GM18508 (cell line): Measurements from ENCODE around the gene PXDC1.

Experiments used
- ATAC-seq: cut with Tn5 transposase; IDR thresholded peaks from one replicate; pipeline ENCODE4 v1.9.1; 2021; ENCODE audit warnings: moderate number of reproducible peaks; ENCODE audit not compliant: insufficient read depth, unreplicated experiment

Gene PXDC1

DNA sequence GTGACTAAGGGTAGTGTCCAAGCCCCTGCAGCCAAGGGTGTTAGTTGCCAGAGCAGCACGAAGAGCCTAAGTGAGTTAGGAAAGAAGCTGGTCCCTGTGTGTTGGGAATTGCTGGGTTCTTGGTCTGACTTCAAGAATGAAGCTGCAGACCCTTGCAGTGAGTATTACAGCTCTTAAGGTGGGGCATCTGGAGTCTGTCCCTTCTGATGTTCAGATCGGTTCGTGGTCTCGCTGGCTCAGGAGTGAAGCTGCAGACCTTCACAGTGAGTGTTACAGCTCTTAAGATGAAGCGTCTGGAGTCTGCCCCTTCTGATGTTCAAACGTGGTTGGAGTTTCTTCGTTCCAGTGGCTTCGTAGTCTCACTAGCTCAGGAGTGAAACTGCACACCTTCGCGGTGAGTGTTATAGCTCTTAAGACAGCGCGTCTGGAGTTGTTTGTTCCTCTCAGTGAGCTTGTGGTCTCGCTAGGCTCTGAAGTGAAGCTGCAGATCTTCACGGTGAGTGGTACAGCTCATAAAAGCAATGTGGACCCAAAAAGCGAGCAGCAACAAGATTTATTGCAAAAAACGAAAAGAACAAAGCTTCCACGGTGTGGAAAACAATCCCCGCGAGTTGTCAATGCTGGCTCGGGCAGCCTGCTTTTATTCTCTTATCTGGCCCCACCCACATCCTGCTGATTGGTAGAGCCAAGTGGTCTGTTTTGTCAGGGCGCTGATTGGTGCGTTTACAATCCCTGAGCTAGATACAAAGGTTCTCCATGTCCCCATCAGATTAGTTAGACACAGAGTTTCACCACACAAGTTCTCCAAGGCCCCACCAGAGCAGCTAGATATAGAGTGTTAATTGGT lies 31.8 kb downstream of the PXDC1 start:
- ATAC-seq = no peak

DNA sequence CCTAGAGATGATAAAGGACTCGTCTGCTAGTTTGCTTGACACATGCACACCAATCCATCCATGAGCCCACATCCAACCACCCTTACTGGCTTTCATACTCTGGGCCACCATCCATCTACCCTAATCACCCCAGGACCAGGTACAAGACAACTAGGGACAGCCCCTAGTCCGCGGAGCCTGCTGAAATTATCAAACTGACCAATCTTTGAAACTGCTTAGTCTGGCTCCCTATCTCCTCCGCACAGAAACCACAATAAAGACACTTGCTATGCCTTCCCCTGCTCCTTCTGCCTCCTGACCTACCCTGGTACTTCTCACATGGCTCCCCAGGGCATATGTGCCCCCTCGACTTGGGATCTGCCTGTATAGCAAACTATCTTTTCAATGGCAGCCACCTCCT lies 33.1 kb downstream of the PXDC1 start:
- no peak for ATAC-seq

DNA sequence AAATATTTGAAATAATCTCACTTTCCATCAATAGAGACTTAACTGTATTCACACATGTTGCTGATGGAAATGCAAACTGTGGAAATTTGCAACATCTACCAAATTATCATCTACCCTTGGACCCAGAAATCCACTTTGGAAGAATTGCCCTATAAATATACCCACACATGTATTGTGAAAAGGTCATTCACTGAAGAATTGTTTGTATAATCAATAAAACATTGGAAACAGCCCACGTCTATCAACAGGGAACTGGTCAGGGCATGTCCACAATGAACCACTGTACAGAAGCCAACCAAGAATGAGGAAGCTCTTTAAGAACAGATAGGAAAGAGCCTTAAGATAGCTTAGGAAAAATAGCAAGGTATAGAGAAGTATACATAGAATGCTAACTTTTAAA lies 36.2 kb downstream of the PXDC1 start:
- ATAC-seq = no peak

DNA sequence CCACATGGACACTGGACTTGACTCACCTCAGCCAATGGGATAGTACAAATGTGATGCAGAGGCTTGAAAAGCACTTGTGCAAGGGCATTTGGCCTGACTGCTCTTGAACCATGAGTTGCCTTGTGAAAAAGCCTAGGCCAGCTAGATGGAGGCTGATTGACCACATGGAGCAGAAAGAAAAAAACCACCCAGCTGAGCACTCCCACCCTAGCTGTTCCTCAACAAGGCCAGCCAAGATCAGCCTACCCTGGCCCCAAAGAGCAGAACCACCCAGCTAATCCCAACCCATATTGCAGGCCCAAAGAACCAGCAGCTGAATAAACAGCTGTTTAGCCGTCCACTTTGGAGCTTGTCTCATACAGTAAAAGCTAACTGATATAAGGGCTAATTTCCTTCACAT lies 36.7 kb downstream of the PXDC1 start:
- no peak for ATAC-seq

DNA sequence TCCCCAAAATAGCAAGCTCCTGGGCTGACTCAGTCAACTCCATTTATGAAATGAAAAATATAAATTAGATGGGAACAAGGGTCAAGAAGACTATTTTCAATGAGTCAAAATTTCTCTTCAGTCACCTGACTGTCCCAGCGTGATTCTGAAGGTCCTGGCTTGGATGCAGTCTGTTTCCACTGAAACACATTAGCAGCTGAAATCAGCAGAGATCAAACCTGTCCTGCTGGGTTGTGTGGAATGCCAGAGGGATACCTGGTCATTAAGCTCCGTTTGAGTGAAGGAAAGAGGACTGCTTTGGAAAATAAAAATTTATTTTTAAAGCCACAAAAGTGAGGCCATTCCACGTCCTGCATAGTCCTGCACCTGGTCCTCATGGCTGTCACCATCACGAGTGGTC lies 37.4 kb downstream of the PXDC1 start:
- ATAC-seq = no peak

DNA sequence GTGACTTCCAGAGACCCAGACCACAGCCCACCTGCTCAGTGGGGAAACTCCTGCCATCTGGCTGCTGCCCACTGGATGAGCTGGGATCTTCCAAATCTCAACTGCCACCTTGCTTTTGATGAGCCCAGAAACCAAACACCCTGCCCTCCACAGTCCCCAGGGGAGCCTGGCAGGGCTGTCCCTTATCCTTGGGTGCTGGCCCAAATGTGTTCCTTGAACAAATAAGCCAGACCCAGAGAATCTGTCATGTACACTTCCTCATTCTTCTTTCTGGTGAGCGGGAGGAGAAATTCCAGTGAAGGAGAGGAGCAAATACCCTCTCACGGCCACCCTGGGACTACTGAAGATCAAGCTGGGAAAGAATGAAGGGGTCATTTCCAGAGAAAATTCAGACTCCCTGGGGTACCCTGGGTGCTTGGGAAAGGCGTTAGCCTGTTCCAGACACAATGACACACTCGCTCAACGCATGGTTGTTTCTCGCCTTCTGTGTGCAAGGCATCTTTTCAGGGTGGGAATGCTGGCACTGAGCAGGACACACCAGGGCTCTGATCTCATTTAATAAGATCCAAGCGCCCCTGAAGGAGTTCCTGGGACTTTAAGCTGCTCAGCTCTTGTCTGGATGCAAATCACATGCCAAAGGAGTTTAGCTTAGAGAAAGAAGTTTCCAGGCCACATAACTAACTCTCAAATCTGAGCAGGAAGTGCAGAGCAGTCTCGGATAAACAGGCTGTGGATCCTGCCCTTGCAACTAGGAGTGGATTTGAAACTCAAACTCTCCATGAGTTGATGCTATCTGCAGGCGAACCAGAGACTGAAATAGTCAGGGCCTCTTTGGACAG lies 38.5 kb downstream of the PXDC1 start:
- no peak for ATAC-seq

DNA sequence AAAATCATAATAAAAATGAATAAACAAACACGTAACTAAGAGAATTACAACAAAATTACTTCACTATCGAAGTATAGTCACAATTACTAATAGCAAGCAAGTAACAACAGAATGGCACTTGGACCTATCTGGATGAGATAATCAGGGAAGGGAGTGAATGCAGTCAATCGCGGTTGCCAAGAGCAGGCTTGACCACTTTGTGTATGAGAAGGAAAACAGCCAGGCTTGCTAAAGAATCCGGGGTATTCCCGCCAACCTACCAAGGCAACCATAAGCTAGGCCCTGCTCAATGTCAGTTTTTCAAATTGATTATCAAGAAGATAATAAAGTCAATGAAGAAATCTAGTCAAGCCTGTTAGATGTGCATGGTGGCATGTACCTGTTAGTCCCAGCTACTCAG lies 39.7 kb downstream of the PXDC1 start:
- no peak for ATAC-seq

DNA sequence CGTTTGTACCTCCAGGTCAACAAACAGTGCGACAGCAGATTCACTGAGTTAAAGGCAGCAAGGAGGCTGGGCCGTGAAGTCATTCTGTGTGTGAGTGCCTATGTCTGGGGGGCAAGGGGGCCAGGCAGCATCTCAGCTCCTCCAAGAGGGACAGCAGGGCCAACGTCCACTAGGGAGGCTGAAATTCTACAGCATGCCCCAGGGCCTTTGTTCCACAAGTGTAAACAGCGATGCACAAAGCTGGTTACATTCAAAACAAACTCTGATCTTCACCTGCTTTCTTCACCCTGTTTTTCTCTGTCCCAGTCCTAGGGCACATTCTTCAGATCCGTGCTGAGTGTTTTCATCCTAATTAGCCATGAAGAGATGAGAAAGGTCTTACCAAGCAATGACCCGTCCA lies 41.1 kb downstream of the PXDC1 start:
- ATAC-seq = no peak

DNA sequence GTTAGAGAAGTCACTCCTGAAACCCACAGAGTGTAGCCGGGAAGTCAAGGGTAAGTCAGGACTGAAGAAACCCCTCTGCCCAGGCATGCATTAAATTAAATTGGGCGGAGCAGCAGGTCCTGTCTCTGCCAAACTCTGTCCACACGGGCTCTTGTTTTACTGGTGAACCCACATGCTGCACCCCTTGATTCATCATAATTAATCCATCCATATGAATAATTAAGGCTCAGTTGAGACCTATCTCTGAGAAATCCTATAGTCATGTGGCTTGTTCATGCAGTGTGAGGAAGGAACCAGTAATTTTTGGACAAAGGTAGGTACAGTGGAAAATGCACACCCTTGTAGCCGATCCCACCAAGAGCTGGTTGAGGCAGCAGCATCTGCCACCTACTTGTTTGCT lies 43.0 kb downstream of the PXDC1 start:
- ATAC-seq = no peak

DNA sequence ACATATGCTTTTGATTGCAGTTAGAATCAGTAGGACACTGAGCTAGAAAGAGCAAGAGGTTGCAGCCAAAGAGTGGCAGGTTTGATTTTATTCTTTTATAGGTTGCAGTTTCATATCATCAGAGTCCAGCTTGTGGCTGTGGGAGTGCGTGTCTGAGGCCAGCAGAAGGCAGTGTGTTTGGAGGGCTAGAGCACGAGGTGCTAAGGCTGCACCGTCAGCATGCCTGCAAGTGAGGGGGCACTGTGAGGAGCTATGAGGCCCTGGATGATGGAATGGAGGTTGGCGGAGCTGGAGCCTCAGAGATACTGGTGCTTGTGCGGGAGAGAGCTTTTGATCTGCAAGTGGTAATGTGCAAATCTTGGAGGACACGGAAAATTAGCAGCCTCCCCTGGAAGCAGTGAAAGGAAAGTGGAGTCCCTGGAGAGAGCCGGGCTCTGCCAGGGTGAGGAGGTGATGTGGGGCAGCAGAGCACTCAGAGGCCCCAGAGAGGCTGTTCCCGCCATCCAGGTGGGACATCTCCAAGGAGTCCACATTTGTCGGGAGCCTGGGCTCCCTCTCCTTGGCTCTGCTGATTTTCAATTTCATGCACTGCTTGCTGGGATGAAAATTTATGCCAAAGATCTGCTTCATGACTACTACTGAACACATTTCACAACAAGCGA lies 43.6 kb downstream of the PXDC1 start:
- no peak for ATAC-seq

DNA sequence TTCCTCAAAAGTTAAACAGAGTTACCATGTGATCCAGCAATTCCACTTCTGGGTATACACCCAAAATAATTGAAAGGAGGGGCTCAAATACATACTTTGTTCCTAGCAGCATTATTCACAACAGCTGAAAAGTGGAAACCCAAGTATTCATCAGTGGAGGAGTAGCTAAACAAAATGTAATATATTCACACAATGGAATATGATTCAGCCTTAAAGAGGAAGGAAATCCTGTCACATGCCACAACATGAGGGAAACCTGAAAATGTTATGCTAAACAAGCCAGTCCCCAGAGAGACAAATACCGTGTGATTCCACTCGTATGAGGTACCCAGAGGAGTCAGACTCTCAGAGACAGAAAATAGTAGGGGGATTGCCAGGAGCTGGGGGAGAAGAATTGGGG lies 44.5 kb downstream of the PXDC1 start:
- ATAC-seq = no peak

DNA sequence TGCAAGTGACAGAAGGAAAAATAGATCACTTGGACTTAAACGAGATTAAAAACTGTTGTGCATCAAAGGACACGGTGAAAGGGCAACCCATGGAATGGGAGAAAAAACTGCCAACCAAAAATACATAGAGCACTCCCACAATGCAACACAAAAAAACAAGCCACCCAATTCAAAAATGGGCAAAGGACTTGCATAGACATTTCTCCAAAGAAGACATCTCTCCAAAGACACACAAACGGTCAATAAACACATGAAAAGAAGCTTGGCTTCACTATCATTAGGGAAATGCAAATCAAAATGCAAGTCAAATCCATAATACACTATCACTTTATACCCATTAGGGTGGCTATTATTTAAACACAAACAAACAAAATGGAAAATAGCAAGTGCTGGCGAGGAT lies 45.0 kb downstream of the PXDC1 start:
- no peak for ATAC-seq

DNA sequence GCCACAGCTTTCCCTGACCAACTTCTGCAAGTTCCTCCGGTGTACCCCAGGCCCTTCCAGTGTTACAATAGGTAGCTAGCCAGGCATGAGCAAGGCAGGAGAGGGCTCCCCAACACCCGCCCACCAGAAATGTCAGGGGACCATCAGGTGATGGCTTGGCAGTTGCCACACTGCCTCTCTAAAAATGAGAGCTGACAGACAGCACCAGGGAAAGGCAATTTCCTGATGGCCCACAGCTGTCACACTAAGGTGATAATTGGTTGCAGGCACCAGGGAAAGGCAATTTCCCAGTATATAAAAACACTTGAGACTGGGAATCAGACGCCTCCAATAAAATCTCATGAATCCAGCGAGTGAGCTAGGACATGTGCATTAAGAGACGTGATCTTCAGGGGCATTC lies 49.9 kb downstream of the PXDC1 start:
- ATAC-seq = no peak

DNA sequence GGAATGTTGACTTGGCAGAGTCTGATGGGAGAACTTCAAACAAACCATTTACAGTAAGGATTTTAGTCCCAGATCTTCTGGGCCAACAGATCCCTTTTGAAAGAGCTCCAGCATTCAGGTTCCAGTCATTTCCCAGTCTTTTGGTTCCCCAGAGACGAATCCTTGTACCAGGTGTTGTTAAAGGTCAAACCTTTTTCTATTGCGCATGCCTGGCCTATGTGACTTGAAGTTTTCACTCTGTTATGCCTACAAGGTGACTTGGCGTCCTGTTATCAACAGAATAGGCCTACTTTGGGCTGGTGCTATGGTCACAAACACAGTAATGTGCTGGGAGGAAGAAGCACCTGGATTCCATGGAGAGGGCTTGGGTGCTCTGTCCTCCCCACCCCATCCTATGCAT lies 52.3 kb downstream of the PXDC1 start:
- no peak for ATAC-seq

DNA sequence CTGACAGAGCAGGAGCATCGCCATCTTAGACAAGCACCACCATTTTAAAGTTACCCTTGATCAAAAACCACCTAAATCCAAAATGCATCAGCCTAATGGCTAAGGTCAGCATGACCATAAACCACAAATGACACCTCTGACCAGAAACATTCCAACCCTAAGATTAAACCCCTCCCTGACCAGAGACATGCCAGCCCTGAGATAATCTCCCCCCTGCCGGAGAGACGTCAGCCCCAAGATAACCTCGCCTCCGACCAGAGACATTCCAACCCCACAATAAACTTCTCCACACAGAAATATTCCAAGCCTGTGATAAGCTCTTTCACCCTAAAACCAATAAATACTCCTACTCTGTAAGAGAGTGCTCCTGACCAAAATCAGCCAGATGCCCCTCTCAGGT lies 53.5 kb downstream of the PXDC1 start:
- no peak for ATAC-seq

DNA sequence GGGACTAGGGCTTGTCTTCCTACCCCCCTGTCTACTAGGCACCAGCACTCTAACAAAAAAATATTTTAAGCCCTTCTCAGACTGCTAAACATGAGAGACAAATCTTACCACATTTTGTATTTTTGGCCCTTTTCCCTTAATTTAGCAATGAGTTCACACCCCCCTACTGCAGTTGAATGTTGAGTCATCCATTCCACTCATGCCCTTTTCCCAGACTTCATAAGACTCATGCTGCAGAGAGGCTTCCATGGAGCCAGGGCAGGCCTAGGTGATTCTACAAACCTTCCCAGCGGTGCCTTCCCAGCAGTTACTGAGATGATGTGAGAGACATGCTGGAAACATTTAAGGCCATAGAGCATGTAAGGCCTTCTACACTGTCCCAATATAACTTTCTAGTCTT lies 53.9 kb downstream of the PXDC1 start:
- no peak for ATAC-seq

DNA sequence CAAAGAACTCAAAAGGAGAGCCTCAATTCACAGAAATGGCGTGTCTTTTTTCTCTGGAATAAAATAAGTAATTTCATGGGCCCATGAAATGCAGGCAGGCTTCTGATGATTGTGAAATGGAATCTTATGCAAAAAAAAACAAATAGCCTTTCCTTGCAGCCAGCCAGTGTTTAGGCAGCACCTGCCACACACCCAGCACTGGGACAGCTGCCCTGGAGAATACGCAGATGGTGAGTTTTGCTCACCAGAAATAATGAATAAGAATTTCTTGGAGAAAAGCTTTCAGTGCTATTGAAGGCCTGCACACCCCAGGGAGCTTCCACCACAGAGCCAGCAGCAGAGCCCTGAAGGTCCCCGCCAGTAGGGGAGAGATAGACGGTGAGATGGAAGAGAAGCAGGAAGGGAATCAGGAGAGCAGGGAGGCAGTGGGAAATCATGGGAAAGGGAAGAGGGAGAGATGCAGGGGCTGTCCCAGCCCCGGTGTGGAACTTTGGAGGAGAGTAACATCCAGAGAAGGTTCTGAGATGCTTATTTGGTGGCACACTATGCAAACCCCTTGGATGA lies 54.9 kb downstream of the PXDC1 start:
- no peak for ATAC-seq

DNA sequence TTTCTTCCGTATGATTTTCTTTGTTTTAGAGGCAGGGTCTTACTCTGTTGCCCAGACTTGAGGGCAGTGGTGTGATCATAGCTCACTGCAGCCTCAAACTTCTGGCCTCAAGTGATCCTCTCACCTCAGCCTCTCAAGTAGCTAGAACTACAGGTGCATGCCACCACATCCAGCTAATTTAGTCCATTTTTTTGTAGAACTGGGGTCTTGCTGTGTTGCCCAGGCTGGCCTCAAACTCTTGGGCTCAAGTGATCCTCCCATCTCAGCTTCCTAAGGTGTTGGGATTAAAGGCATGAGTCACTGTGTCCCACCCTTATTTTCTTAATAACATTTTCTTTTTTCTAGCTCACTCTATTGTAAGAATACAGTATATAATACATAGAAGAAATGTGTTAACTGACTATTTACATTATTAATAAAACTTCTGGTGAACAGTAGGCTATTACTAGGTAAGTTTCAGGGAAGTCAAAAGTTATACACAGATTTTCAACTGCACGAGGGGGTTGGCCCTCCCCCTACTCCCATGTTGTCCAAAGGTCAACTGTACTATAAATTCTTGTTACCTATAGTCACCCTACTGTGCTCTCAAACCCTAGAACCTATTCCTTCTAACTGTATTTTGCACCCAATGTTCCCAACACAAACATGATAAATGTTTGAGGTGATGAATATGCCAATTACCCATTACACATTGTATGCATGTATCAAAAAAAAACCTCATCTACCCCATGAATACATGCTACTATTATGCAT lies 56.3 kb downstream of the PXDC1 start:
- ATAC-seq = no peak

DNA sequence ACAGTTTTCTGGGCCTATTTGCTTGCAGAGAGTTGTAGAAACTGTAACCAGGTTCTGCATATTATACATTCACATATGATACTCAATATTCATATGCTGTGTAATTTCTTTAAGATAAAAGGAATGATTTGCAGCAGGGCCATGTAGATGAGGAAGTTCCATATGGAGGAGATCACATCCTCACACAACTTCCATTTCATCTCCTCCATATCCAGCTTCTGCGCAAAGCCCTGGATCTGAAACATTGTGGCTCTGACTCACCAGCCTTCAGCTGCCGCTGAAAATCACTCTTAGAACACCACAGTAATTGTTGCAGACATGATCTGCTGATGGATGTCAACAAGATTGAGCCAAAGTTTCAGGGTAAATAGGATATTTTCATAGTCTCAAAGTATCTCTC lies 57.7 kb downstream of the PXDC1 start:
- no peak for ATAC-seq

DNA sequence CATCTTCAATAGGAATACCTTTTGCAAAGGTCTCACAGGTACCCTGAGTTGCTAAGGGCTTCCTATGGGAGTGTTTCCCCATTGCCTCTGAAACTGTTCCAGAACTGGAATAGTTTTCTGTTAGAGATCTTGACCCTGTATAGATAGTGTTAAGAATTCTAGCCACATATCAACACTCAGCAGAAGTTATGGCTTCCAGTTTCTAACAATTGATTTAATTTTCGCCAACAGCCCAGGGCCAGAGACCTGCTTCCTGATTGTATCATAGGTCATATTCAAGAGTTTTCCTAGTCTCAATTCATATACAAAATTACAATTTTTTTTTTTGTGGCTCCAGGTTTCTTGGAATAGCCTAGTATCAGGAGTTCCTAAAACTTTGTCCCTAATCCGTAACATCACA lies 61.0 kb downstream of the PXDC1 start:
- ATAC-seq = no peak
